ENCODE results near the gene CYP4F3.

The CYP4F3 gene

GRCh38 chr19:15618321-15618720 lies 22.4 kb upstream of the CYP4F3 start:
- no peak for TF ChIP-seq CTCF (IDR thresholded peaks at IDR 0.05; ENCODE audit: low read depth, low read length, missing control alignments)
- in situ Hi-C loops (cut with HindIII; ENCODE audit: low sequenced_read_pairs), result no loop called here
- no peak for DNase-seq (ENCODE audit: low read depth)
- H3K4me3 ChIP-seq (ENCODE audit: low read depth, low read length), result no peak overlapping the region

- in situ Hi-C loops (cut with HindIII; ENCODE audit: low sequenced_read_pairs), result no loop called here
- TF ChIP-seq CTCF (IDR thresholded peaks at IDR 0.05; ENCODE audit: low read depth, low read length, missing control alignments), result no peak
- no peak for DNase-seq (ENCODE audit: low read depth)
Measured at GRCh38 chr19:15621801-15622200, 18.9 kb upstream of the CYP4F3 start.

GRCh38 chr19:15622991-15623390 lies 17.7 kb upstream of the CYP4F3 start:
- H3K4me3 ChIP-seq (ENCODE audit: low read depth, low read length), result no peak overlapping the region
- DNase-seq (ENCODE audit: low read depth), result no peak
- no peak for TF ChIP-seq CTCF (IDR thresholded peaks at IDR 0.05; ENCODE audit: low read depth, low read length, missing control alignments)
- in situ Hi-C loops (cut with HindIII; ENCODE audit: low sequenced_read_pairs), result no loop called here

More at GRCh38 chr19:15621801-15622200, 18.9 kb upstream of the CYP4F3 start:
- no peak overlapping the region for H3K4me3 ChIP-seq (ENCODE audit: low read depth, low read length)

DNA sequence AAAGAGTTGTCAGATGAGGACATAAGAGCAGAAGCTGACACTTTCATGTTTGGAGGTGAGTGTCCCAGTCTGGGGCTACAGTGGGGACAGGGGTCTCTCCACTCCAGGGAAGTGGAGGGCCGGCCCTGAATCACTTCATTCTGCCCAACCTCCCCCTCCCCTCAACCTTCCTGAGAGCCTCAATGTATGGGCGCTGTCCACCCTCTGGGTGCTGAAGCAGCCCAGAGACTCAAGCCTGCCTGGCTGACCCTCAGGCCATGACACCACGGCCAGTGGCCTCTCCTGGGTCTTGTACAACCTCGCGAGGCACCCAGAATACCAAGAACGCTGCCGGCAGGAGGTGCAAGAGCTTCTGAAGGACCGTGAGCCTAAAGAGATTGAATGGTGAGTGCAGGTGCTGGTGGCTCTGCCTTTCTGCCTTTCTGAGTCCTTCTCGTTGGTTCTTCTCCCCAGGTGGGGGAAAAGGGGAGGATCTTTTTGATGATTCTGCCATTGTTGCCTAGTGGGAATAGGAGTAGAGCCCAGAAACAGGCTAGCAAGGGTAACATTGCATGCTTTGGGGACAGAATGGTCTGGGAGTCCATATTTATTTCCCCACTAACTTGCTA lies 16.9 kb upstream of the CYP4F3 start:
- TF ChIP-seq CTCF (IDR thresholded peaks at IDR 0.05; ENCODE audit: low read depth, low read length, missing control alignments), result no peak
- no peak for DNase-seq (ENCODE audit: low read depth)
- no peak overlapping the region for H3K4me3 ChIP-seq (ENCODE audit: low read depth, low read length)
- in situ Hi-C loops (cut with HindIII; ENCODE audit: low sequenced_read_pairs), result no loop called here

DNA sequence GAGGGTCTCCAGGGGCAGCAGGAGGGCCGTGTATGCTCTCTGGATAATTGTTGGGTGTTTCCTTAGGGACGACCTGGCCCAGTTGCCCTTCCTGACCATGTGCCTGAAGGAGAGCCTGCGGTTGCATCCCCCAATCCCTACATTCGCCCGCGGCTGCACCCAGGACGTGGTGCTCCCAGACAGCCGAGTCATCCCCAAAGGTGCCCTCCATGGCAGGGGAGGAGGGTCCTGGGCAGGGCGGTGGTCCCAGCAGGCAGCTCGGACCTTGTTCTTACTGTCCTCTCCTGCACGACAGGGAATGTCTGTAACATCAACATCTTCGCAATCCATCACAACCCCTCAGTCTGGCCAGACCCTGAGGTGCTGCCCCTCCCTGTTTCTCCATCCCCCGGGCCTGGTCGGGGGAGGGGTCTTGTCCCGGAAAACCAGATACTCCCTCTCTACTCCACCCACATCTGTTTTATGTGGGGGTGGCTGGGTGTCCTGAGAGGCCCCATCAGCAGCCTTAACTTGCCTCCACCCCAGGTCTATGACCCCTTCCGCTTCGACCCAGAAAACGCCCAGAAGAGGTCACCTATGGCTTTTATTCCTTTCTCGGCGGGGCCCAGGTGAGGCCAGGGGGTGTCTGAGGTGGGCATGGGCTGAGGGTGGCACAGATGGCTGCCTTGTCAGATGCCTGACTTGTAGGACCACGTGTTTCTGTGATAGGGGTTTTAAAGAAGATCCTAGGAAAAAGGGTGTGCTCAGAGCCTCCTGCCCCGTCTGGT lies 12.3 kb upstream of the CYP4F3 start:
- in situ Hi-C loops (cut with HindIII; ENCODE audit: low sequenced_read_pairs), result no loop called here

More for the DNA sequence above, 12.3 kb upstream of the CYP4F3 start:
- H3K4me3 ChIP-seq (ENCODE audit: low read depth, low read length), result no peak overlapping the region
- DNase-seq (ENCODE audit: low read depth), result no peak
- no peak for TF ChIP-seq CTCF (IDR thresholded peaks at IDR 0.05; ENCODE audit: low read depth, low read length, missing control alignments)
